HG03039 (cell line): Measurements from ENCODE around the gene IGSF9.

Experiments
- ATAC-seq: cut with Tn5 transposase; IDR thresholded peaks from one replicate; pipeline ENCODE4 v1.9.1; 2021; ENCODE audit warnings: mild to moderate bottlenecking, moderate library complexity; ENCODE audit not compliant: unreplicated experiment

The IGSF9 gene

GRCh38 chr1:159974350-159974965, 29.0 kb upstream of the IGSF9 start:
- ATAC-seq: no peak

- no peak for ATAC-seq
Observed at GRCh38 chr1:159973350-159973940, 28.0 kb upstream of the IGSF9 start.

- ATAC-seq: no peak
Observed at GRCh38 chr1:159972443-159973205, 27.2 kb upstream of the IGSF9 start.

GRCh38 chr1:159970932-159971342, 25.5 kb upstream of the IGSF9 start:
- no peak for ATAC-seq

- no peak for ATAC-seq
Observed at GRCh38 chr1:159968901-159969300, 23.5 kb upstream of the IGSF9 start.

GRCh38 chr1:159965263-159965662, 19.9 kb upstream of the IGSF9 start:
- no peak for ATAC-seq

- ATAC-seq: no peak
Observed at GRCh38 chr1:159964144-159964543, 18.7 kb upstream of the IGSF9 start.

GRCh38 chr1:159962176-159962575, 16.8 kb upstream of the IGSF9 start:
- no peak for ATAC-seq

- ATAC-seq: no peak
Observed at GRCh38 chr1:159961636-159962035, 16.2 kb upstream of the IGSF9 start.

- ATAC-seq: no peak
Observed at GRCh38 chr1:159960721-159961381, 15.4 kb upstream of the IGSF9 start.

GRCh38 chr1:159959451-159959850, 14.0 kb upstream of the IGSF9 start:
- ATAC-seq: no peak

- ATAC-seq: peak; percentile 59
Observed at GRCh38 chr1:159958719-159959380, 13.4 kb upstream of the IGSF9 start.

- ATAC-seq: no peak
Observed at GRCh38 chr1:159957824-159958268, 12.4 kb upstream of the IGSF9 start.

- ATAC-seq: no peak
Observed at GRCh38 chr1:159955456-159955855, 10.0 kb upstream of the IGSF9 start.

GRCh38 chr1:159953536-159954515, 8.4 kb upstream of the IGSF9 start, which contains the start of gene SLAMF9:
Gene SLAMF9 (minus strand): TSS chr1:159954237. CDS start chr1:159954137, 100 bp downstream.
- no peak for ATAC-seq

- ATAC-seq: no peak
Observed at GRCh38 chr1:159952932-159953331, 7.5 kb upstream of the IGSF9 start.

- no peak for ATAC-seq
Observed at GRCh38 chr1:159951551-159951950, 6.1 kb upstream of the IGSF9 start.

GRCh38 chr1:159951016-159951415, 5.6 kb upstream of the IGSF9 start:
- no peak for ATAC-seq

GRCh38 chr1:159949981-159950381, 4.6 kb upstream of the IGSF9 start:
- ATAC-seq: no peak

- no peak for ATAC-seq
Observed at GRCh38 chr1:159949123-159949522, 3.7 kb upstream of the IGSF9 start.
